Muscle of leg (tissue), 11 donors: ENCODE data around the gene SPG7. TPM values are rescaled to one million over a fixed set of nuclear protein-coding genes. Genes with fewer than 3 reads are reported as not detected.

Experiments
- DNase-seq: peaks from one replicate; pipeline ENCODE4 v3.0.0; 2013
- H3K27ac ChIP-seq: one replicate; pipeline ENCODE4 v1.5.1; 2013; ENCODE audit warnings: mild to moderate bottlenecking, low read length, control low read depth
- H3K27me3 ChIP-seq: one replicate; pipeline ENCODE4 v1.6.1; 2013; ENCODE audit warnings: low read length; ENCODE audit not compliant: control insufficient read depth, insufficient read depth
- H3K36me3 ChIP-seq: one replicate; pipeline ENCODE4 v1.6.1; 2013; ENCODE audit warnings: low read length; ENCODE audit not compliant: control insufficient read depth, insufficient read depth
- H3K4me1 ChIP-seq: one replicate; pipeline ENCODE4 v1.6.1; 2013; ENCODE audit warnings: low read length; ENCODE audit not compliant: control insufficient read depth, insufficient read depth
- H3K4me3 ChIP-seq: one replicate; pipeline ENCODE4 v1.5.1; 2013; ENCODE audit warnings: low read length, control low read depth
- H3K9me3 ChIP-seq: replicated peaks from 2 replicates; pipeline ENCODE4 v1.6.1; 2013; ENCODE audit warnings: low read depth, low read length; ENCODE audit not compliant: control insufficient read depth
- WGBS: methylation state at CpG from one replicate; pipeline ENCODE4 v1.1.5; 2013; ENCODE audit warnings: missing lambda C conversion rate; ENCODE audit not compliant: insufficient coverage; 5-methylcytosine and 5-hydroxymethylcytosine counted together
- polyA plus RNA-seq, 8 donors: library from polyadenylated mRNA; unstranded; fragments of 120-200 nt; gene quantifications; one replicate each; pipeline versions ENCODE4 v1.2.1 to v1.2.3, GENCODE V29; 2013; ENCODE audit warnings: inconsistent platforms in 1 of 8, low replicate concordance in 1 of 8; ENCODE audit not compliant: insufficient read length in 8 of 8, insufficient read depth in 1 of 8
- total RNA-seq: library from RNA; stranded (reverse); fragments of 120-200 nt; gene quantifications from one replicate; pipeline ENCODE4 v1.2.4, GENCODE V29; 2013

Gene SPG7
- total and polyA plus RNA-seq, 9 donors = 48.2 to 84.9 (median 64.9) TPM

DNA sequence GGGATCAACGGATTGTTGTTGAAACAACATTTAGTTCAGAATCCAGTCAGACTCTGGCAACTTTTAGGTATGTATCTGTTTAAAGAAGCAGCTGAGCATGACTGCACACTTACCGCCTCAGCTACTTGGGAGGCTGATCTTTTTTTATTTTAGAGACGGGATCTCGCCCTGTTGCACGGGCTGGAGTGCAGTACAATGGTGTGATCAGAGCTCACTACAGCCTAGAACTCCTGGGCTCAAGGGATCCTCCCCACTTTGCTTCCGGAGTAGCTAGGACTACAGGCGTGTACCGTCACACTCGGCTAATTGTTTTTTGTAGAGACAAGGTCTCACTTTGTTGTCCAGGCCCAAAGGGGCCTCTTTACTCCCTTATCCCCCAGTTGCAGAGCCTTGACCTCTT is 2.3 kb downstream of the SPG7 start:
- 92% methylated on average over 8 of the region's 9 CpGs for WGBS
- Histone ChIP-seq H3K9me3 (no peaks in the 10 kb centered on the region), H3K36me3 (peaks cover 36% of the 10 kb centered on the region), H3K27ac (no peak overlapping the region), H3K4me3 (no peak overlapping the region), H3K27me3 (no peaks in the 10 kb centered on the region), H3K4me1 (peaks cover 26% of the 10 kb centered on the region)
- no peak for DNase-seq

DNA sequence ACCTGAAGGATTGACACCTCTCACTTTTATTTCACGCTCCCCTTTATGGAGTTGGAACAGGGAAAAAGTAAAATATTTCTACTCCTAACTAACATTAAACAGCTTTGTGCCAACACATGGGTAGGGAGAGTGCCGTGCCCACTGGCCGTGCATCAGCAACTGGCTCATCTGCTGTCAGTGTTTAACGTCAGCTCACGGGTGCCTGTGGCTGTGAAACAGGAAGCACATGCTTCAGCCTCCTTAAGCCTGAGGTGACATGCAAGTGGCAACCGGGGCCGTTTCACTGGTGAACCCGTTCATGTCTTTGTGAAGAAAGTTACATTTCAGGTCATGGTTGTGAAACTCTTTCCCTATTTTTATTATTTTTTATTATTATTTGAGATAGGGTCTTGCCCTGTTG is 3.2 kb downstream of the SPG7 start:
- Histone ChIP-seq H3K9me3 (no peaks in the 10 kb centered on the region), H3K36me3 (peaks cover 44% of the 10 kb centered on the region), H3K27ac (no peak overlapping the region), H3K27me3 (no peaks in the 10 kb centered on the region), H3K4me3 (no peak overlapping the region), H3K4me1 (peaks cover 18% of the 10 kb centered on the region)
- WGBS = 73% methylated on average over 3 of the region's 8 CpGs
- DNase-seq = no peak

DNA sequence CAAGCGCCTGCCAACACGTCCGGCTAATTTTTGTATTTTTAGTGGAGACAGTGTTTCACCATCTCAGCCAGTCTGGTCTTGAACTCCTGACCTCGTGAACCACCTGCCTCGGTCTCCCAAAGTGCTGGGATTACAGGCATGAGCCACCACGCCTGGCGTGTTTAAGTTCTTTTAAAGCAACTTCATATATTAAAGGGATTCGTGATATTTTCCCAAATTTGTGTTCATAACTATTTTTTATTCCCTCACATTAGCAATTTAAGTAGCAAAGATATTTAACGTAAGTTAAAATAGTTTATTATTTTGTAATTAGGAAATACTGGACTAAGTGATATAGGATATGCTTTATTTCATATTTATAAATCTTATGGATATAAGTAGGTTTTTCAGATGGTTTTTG is 4.2 kb downstream of the SPG7 start:
- Histone ChIP-seq H3K36me3 (peaks cover 54% of the 10 kb centered on the region), H3K9me3 (no peaks in the 10 kb centered on the region)
- 94% methylated on average over 3 of the region's 9 CpGs for WGBS

DNA sequence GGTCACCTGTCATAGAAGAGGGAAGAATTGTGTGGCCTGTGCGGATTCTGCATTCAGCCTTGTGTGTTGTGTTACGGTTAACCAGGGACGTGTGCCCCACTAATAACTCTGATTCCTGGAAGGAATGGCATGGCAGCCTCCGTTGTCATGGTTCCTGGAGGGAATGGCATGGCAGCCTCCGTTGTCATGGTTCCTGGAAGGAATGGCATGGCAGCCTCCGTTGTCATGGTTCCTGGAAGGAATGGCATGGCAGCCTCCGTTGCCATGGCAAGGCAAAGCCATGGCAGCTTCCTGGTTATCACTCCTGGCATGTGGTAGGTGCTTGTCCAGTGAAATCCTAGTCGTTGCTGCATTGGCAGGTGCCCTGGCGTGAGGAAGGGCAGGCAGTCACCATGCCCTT is 8.9 kb downstream of the SPG7 start:
- Histone ChIP-seq H3K4me1 (no peaks in the 10 kb centered on the region), H3K36me3 (peaks cover 78% of the 10 kb centered on the region)

More for the DNA sequence above, 4.2 kb downstream of the SPG7 start:
- Histone ChIP-seq H3K27me3 (no peaks in the 10 kb centered on the region), H3K4me1 (peaks cover 10% of the 10 kb centered on the region), H3K27ac (no peak overlapping the region), H3K4me3 (no peak overlapping the region)
- no peak for DNase-seq

DNA sequence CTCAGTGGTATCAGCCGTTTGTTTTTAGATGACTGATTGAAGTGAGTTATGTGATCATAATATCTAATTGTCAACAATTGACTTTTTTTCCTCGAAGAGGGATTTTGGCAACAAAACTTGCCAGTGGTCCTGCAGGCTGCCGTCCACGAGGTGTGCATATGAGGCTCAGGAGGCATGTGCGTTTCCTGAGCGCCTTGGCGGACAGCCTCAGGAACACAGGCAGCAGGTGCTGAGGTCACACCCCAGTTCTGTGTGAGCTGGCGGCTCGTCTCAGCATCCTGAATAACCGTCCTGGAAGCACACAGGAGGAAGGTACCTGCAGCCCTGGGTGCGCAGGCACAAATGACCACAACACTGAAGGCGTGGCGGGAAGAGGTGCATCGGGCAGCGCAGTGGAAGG is 11.7 kb downstream of the SPG7 start:
- H3K27ac ChIP-seq = no peak overlapping the region
- no peak overlapping the region for H3K4me3 ChIP-seq
- no peak for DNase-seq
- no peaks in the 10 kb centered on the region for H3K9me3 ChIP-seq
- H3K27me3 ChIP-seq = no peaks in the 10 kb centered on the region
- no peaks in the 10 kb centered on the region for H3K4me1 ChIP-seq
- 85% methylated on average over 13 of the region's 15 CpGs for WGBS
- peaks cover 86% of the 10 kb centered on the region for H3K36me3 ChIP-seq

More for the DNA sequence above, 8.9 kb downstream of the SPG7 start:
- Histone ChIP-seq H3K27me3 (no peaks in the 10 kb centered on the region), H3K27ac (no peak overlapping the region), H3K4me3 (no peak overlapping the region), H3K9me3 (no peaks in the 10 kb centered on the region)
- DNase-seq = no peak
- 98% methylated on average over 7 of the region's 9 CpGs for WGBS

DNA sequence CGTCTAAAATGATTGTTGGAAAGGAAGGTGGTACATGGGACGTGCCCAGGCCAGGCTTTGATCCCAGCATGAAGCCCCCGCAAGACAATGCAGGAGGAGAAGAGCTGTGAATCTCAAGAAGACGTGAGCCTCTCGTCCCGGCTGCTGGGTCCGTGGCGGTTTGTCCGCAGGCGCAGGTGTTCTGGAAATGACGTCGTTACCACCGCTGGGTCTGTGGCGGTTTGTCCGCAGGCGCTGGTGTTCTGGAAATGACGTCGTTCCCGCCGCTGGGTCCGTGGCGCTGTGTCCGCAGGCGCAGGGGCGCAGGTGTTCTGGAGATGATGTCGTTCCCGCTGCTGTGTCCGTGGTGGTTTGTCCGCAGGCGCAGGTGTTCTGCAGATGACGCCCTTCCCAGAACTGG is 14.1 kb downstream of the SPG7 start:
- Histone ChIP-seq H3K27ac (no peak overlapping the region), H3K4me1 (no peaks in the 10 kb centered on the region), H3K9me3 (no peaks in the 10 kb centered on the region), H3K36me3 (peaks cover 85% of the 10 kb centered on the region), H3K27me3 (no peaks in the 10 kb centered on the region), H3K4me3 (no peak overlapping the region)
- no peak for DNase-seq
- 84% methylated on average over 31 of the region's 31 CpGs for WGBS

DNA sequence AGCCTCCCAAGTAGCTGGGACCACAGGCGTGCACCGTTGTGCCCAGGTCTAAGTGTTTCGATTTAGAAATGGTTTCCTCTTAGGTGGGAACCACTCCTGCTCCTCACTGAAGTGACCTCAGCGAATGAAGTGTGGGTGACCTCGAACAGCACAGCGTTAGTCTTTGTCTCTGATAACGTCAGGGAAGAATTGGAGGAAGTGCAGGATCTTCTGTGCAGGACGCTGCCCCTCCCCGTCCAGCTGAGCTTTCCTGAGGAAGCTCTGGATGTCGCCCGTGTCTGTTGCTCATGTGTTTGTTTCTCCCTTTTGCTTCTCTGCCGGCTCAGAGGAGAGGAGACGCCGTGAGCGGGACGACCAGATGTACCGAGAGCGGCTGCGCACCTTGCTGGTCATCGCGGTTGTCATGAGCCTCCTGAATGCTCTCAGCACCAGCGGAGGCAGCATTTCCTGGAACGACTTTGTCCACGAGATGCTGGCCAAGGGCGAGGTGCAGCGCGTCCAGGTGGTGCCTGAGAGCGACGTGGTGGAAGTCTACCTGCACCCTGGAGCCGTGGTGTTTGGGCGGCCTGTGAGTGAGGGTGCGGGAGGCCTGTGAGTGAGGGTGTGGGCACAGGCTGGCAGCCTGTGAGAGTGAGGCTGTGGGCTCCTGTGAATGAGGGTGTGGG is 15.6 kb downstream of the SPG7 start:
- no peaks in the 10 kb centered on the region for H3K27me3 ChIP-seq
- H3K4me3 ChIP-seq = no peak overlapping the region
- whole genome bisulfite sequencing = 91% methylated on average over 32 of the region's 32 CpGs
- H3K36me3 ChIP-seq = peaks cover 83% of the 10 kb centered on the region
- no peaks in the 10 kb centered on the region for H3K4me1 ChIP-seq
- no peak overlapping the region for H3K27ac ChIP-seq
- no peaks in the 10 kb centered on the region for H3K9me3 ChIP-seq
- no peak for DNase-seq

DNA sequence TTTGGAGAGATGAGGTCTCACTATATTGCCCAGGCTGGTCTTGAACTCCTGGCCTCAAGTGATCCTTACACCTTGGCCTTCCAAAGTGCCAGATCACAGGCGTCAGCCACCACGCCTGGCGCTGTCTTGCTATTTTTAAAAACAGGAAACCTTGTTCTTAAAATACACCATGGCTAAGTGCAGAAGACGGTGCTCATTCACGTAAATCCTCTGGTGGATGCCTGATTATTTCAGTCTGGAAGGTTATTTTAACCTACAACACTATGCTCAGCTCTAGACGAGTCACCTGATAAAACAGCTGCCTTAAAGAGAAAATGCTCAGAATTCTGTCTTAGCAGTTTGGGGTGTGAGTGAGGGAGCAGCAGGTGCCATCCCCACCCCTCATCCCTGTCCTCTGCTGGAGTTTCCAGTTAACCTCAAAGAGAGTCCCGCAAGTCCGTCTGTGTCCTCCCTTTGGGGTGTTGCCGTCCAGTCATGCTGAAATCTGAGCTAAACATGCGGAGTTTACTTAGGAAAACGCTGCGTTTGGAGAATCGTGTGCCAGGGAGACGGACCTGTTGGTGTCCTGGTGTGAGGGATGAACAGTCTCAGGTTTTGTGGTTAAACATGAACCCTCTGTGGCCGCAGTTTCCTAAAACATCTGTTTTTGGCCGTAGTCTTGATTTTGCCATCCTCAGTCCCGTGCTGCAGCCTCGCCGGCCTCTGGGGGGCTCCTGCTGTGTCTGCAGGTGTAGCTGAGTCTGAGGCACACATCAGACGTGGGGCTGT is 17.1 kb downstream of the SPG7 start:
- H3K36me3 ChIP-seq = peaks cover 77% of the 10 kb centered on the region
- no peak for DNase-seq
- H3K9me3 ChIP-seq = no peaks in the 10 kb centered on the region
- no peak overlapping the region for H3K4me3 ChIP-seq
- H3K4me1 ChIP-seq = no peaks in the 10 kb centered on the region
- WGBS = 62% methylated on average over 12 of the region's 20 CpGs
- no peak overlapping the region for H3K27ac ChIP-seq
- no peaks in the 10 kb centered on the region for H3K27me3 ChIP-seq

DNA sequence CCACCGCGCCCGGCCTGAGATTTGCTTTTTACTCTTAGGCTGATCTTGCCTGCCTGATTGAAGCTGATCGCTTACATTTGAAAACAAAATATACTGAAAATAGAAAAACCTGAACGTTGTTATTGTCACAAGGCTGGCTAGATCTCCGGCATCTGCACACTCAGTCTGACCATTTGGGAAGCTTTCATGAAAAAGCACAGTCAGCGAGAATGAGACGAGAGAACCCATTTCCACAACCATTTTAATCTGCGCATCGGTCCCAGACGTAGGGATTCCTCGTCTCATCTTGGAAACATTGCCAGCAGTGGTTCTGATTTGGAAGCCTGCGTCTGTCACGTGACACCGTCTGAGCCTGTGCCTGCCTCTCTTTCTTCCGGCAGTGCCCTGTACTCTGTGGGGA is 20.9 kb downstream of the SPG7 start:
- Histone ChIP-seq H3K9me3 (no peaks in the 10 kb centered on the region), H3K36me3 (peaks cover 82% of the 10 kb centered on the region), H3K27me3 (no peaks in the 10 kb centered on the region), H3K4me3 (no peak overlapping the region), H3K27ac (no peak overlapping the region), H3K4me1 (no peaks in the 10 kb centered on the region)
- DNase-seq = no peak
- WGBS = 94% methylated on average over 13 of the region's 16 CpGs

DNA sequence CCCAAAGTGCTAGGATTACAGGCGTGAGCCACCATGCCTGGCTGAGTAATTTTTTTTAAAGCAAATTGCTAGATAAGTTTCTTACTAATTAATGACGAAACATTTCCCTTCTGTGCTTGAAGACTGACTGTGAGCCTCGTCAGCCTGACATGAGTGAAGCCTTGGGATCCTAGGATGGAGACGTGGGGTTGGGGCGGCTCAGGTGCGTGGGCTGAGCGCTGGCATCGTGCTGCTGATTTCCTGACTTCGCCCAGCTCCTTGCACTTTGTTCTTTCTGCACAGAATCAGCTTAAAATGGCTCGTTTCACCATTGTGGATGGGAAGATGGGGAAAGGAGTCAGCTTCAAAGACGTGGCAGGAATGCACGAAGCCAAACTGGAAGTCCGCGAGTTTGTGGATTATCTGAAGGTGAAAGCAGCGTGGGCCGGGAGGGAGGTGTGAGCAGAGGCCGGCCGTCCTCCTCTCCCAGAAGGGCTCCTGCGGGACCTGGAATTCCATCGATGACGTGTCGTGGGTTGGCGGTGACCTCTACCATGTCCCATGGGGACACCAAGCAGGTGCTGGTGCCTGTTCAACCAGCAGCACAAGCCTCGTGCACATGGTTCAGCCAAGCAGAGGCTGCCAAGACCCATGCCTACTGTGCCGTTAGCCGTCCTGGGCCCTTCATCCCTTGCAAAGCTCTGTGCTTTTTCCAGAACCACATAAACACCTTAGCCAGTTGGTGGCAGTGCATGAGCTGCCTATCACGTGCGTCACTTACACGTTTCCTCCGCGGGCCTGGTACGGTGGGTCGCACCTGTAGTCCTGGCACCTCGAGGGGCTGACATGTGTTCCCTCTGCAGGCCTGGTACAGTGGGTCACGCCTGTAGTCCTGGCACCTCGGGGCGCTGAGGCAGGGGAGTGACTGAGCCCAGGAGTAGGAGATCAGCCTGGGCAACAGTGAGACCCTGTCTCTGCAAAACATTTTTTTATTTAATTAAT is 22.5 kb downstream of the SPG7 start:
- H3K27ac ChIP-seq = no peak overlapping the region
- no peaks in the 10 kb centered on the region for H3K27me3 ChIP-seq
- H3K4me3 ChIP-seq = no peak overlapping the region
- WGBS = 89% methylated on average over 31 of the region's 37 CpGs
- no peak for DNase-seq
- peaks cover 4% of the 10 kb centered on the region for H3K4me1 ChIP-seq
- peaks cover 83% of the 10 kb centered on the region for H3K36me3 ChIP-seq
- no peaks in the 10 kb centered on the region for H3K9me3 ChIP-seq
